Activated T-cell treated with anti-CD3 and anti-CD28 coated beads, Interleukin-2, amount 50 U/mL, for 4 hours (primary cell): ENCODE results near the gene MTA2. TPM values are rescaled to one million over a fixed set of nuclear protein-coding genes. Genes with fewer than 3 reads are reported as not detected.
"Not testable (repeated sequence)": the region's sequence is repeated elsewhere in the genome, so short reads cannot be mapped to it uniquely, and the experiment has no call there.

Source experiments
- ATAC-seq, 2 donors: fragments of 200-7000 bp; cut with Tn5 transposase; one replicate each; pipeline ENCODE4 v1.10.0; 2021
- DNase-seq: peaks from one replicate; pipeline ENCODE4 v3.0.0-alpha.2; 2020
- H3K27me3 Mint-ChIP-seq: one replicate; pipeline ENCODE4 v1.8.0; 2021; ENCODE audit warnings: low read depth, mixed read lengths
- H3K36me3 Mint-ChIP-seq: one replicate; pipeline ENCODE4 v1.8.0; 2022; ENCODE audit warnings: mixed read lengths; ENCODE audit not compliant: insufficient read depth
- H3K4me1 Mint-ChIP-seq: one replicate; pipeline ENCODE4 v1.8.0; 2021; ENCODE audit warnings: low read depth, mixed read lengths
- H3K4me3 Mint-ChIP-seq: one replicate; pipeline ENCODE4 v1.8.0; 2021; ENCODE audit warnings: mild to moderate bottlenecking, moderate library complexity, mixed read lengths
- H3K9me3 Mint-ChIP-seq: one replicate; pipeline ENCODE4 v1.8.0; 2021; ENCODE audit warnings: mixed read lengths
- total RNA-seq, 3 donors: library from RNA; stranded (reverse); gene quantifications; one replicate each; pipeline ENCODE4 v1.2.1, GENCODE V29; 2021

MTA2 gene
- total RNA-seq, 3 donors from 2014 or later, result 217 to 224 (median 220) TPM

DNA sequence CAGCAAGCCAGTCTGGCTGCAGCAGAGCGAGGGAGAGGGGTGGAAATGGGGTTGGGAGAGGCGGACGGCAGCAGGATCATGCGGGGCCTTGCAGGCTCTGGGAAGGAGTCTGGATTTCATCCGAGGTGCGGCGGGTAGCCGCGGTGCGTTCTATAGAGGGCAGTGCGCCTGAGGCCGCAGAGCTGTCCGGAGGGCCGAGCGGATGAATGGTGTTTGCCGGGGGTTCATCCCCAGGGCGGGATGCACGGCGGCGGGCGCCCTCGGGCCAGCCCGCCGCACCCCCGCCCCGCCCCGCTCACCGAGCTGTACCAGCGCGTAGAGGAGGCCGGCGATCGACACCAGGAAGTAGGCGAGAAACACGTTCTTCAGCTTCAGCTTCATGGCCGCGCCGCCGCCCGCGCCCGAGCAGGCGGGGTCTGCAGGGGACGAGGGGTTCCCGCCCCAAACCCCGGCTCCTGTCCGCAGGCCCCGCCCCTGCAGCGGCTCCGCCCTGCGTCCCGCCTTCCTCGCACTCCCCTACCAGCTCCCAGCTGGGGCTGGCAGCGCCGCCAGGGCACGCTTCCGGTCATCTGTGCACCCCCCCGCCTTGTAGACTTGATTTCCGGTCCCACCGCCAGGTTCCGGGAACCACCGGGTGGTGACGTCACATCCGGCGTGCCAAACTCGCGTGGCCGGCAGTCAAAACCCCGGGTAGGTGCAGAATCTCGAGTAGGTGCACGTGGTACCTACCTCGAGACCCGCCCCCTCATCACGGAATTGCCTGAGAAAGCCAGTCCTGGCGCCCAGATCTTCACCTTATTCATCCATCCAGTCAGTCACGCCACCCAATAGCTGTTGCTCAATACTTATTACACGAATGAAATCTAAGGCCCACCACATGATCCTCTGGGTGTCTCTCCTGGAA is 20.2 kb upstream of the MTA2 start, which contains the start of gene B3GAT3:
Gene B3GAT3 (minus strand): TSS at position 420 of the 904 bp plus-strand sequence. CDS start 39 bp downstream, at position 381.
- Mint-ChIP-seq H3K27me3 (no peaks in the 10 kb centered on the region), H3K9me3 (no peaks in the 10 kb centered on the region), H3K4me1 (peaks cover 25% of the 10 kb centered on the region), H3K36me3 (peaks cover 28% of the 10 kb centered on the region), H3K4me3 (peak within 1 kb of the TSS; percentile 96)
- peak; percentile 87 to 92 for ATAC-seq
- peak; percentile 98 for DNase-seq

DNA sequence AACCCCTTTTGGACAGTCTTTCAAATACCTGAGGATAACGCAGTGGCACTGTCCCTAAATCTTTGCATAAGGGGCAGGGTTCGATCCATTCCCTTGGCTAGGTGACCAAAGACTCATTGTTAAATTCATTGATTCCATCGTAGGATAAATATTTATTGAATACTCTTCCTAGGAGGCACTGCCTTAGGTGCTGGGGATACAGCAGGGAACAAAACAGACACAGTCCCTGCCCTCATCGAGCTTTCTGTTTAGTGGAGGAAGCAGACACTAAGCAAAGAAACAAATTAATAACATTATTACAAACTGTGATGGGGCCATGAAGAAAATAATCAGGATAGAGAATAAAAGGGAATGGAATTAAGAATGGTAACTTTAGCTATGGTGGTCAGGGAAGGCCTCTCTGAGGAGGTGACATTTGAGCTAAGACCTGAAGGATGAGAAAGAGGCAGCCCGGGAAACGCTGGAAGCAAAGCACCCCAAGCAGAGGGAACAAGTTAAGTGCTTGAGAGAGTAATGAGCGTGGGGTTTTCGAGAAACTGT is 19.4 kb upstream of the MTA2 start:
- H3K27me3 Mint-ChIP-seq, result no peaks in the 10 kb centered on the region
- peak overlapping the region; percentile 96 for H3K4me3 Mint-ChIP-seq
- peaks cover 25% of the 10 kb centered on the region for H3K4me1 Mint-ChIP-seq
- H3K9me3 Mint-ChIP-seq, result no peaks in the 10 kb centered on the region
- peaks cover 23% of the 10 kb centered on the region for H3K36me3 Mint-ChIP-seq
- no peak for DNase-seq
- ATAC-seq, result no peak

DNA sequence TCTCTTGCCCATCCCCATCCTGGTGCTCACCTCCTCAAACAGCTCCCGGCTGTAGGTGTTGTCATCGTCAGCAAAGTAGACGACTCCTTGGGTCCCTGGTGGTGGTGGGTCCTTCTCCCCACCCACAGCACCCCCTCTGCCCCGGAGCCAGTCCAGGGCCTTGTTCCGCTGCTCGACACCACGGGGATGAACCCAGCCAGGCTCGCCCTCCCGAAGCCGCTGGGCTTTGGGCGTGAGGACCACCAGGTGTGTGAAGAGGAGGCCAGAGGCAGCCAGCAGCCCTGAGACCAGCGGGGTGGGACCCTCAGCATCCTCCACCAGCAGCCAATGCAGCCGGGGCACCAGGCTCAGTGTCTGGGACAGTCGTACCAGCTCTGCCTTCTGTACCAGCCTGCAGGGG is 15.3 kb upstream of the MTA2 start:
- not testable (repeated sequence) for ATAC-seq, H3K9me3 Mint-ChIP-seq, H3K4me3 Mint-ChIP-seq, DNase-seq, H3K27me3 Mint-ChIP-seq
- Mint-ChIP-seq H3K4me1 (peaks cover 38% of the 10 kb centered on the region), H3K36me3 (peaks cover 18% of the 10 kb centered on the region)

DNA sequence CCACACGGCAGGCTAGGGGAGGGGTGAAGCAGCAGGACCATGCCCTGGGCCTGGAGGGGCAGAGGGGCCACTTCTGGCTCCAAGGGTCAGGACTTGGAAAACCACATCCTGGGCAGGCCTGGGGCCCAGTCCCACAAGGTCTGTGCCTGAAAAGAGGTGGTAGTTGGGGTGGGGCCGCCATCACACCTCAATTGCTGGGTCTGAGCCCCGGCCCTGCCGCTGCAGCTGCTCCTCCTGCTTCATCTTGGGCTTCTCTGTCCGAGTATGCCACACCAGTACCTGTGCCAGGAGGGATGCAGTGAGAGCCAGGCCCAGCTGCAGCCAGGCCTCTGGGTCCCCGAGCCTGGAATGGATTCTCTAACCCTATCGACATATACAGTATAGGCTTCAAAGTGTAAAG is 13.9 kb upstream of the MTA2 start:
- Mint-ChIP-seq H3K27me3 (no peaks in the 10 kb centered on the region), H3K4me1 (peaks cover 41% of the 10 kb centered on the region), H3K4me3 (no peak overlapping the region), H3K9me3 (no peaks in the 10 kb centered on the region), H3K36me3 (peaks cover 13% of the 10 kb centered on the region)
- no peak for DNase-seq
- ATAC-seq, result no peak

DNA sequence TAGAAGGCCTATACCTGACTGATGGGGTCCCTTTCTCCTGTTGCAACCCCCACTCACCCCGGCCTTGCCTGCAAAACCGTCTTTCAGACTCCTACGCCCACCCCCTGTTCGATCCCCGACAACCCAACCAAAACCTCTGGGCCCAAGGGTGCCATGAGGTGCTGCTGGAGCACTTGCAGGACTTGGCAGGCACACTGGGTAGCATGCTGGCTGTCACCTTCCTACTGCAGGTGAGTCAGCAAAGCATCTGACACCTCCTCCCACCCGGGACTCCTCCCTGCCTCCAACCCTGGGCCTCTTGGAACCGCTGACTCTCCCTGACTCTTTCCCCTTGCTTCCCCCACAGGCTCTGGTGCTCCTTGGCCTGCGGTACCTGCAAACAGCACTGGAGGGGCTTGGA is 12.6 kb upstream of the MTA2 start:
- DNase-seq (peak; percentile 28), ATAC-seq (peak; percentile 16 to 32)
- H3K27me3 Mint-ChIP-seq, result no peaks in the 10 kb centered on the region
- peaks cover 39% of the 10 kb centered on the region for H3K4me1 Mint-ChIP-seq
- H3K36me3 Mint-ChIP-seq, result peaks cover 12% of the 10 kb centered on the region
- peak overlapping the region; percentile 40 for H3K4me3 Mint-ChIP-seq
- no peaks in the 10 kb centered on the region for H3K9me3 Mint-ChIP-seq

DNA sequence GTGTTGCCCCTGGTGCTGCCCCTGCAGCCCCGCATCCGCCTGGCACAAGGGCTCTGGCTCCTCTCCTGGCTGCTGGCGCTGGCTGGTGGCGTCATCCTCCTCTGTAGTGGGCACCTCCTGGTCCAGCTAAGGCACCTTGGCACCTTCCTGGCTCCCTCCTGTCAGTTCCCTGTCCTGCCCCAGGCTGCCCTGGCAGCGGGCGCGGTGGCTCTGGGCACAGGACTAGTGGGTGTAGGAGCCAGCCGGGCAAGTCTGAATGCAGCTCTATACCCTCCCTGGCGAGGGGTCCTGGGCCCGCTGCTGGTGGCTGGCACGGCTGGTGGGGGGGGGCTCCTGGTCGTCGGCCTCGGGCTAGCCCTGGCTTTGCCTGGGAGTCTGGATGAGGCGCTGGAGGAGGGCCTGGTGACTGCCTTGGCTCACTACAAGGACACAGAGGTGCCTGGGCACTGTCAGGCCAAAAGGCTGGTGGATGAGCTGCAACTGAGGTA is 11.7 kb upstream of the MTA2 start:
- Mint-ChIP-seq H3K4me1 (peaks cover 42% of the 10 kb centered on the region), H3K9me3 (no peaks in the 10 kb centered on the region), H3K36me3 (peaks cover 8% of the 10 kb centered on the region), H3K4me3 (peak overlapping the region; percentile 65), H3K27me3 (no peaks in the 10 kb centered on the region)
- DNase-seq (no peak), ATAC-seq (no peak)

DNA sequence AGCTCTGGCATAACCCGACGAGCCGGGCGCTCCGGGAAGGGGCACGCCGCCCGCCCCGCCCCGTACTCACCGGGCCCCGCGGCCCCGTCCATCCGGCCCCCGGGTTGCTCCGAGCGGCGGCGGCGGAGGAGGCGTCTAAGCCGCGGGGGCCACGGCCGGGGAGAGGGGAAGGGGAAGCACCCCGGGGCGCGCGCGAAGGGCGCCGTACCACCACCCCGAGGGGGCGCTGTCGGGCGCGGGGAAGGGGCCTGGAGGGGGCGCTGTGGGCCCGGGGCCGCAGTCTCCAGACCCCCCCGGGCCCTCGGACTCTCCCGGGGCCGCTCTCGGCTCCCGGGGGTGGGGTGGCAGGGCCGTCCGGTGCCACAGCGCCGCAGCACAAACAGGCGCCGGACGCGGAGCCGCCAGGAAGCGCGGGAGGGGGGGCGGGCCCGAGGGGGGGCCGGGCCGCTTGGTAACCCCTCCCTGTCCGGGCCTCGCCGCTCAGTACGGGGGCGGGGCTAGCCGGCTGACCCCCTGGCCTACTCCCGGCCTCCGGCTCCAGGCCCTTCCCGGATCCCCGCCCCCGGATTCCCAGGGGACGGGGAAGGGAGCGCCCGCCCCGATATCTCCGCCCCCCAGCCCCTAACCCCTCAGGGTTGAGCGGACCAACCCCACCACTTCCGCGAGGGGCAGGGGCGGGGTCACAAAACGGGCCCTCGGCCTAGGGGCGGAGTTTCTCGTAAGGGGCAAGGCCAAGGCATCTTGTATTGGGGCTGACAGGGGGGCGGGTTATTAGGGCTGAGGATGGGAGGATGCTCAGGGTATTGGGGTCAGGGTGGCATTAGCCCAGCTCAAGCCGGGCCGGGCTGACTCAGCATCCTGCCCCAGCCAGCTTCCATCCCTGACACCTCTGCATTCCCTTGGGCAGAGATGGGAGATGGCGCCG is 11.0 kb upstream of the MTA2 start, which contains the start of the genes EML3 and ROM1:
Gene EML3 (minus strand): TSS at position 410 of the 925 bp plus-strand sequence. CDS start 318 bp downstream, at position 92.
Gene ROM1 (plus strand): TSS at position 892 of the 925 bp plus-strand sequence. CDS start 25 bp downstream, at position 917.
- peak; percentile 73 to 75 for ATAC-seq
- H3K4me1 Mint-ChIP-seq, result peaks cover 46% of the 10 kb centered on the region
- no peaks in the 10 kb centered on the region for H3K27me3 Mint-ChIP-seq
- peaks cover 13% of the 10 kb centered on the region for H3K36me3 Mint-ChIP-seq
- DNase-seq, result peak; percentile 88
- H3K4me3 Mint-ChIP-seq, result peak within 1 kb of the TSS; percentile 96
- H3K9me3 Mint-ChIP-seq, result no peaks in the 10 kb centered on the region

DNA sequence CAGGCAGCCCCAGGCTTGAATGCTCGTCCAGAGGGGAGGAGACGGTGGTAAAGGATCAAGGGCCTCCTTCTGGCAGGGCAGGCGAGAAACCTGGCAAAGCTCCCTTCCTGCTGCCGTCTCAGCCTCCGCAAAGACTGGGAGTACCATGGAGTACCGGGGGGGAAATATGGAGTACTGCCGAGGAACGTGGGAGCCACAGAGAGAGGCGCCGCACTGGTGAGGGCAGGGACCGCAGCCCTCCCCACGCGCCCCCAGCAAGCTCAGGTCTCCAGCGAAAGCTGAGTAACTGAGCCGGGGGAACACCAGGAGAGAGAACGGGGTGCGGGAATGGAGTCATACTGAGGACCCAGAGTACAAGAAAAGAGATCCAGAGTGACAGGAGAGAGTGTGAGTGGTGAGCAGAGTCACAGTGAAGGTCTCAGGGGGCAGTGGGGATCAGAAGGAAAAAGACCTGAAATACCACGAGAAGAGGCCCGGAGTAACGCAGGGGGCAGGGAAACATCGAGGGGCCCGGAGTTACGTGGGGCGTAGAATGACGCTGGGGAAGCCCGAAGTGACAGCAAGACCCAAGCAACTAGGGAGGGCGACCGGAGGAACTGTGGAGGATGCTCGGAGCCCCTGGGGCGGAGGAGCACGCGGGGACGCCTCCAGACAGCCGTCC is 10.2 kb upstream of the MTA2 start:
- H3K36me3 Mint-ChIP-seq, result peaks cover 13% of the 10 kb centered on the region
- peaks cover 48% of the 10 kb centered on the region for H3K4me1 Mint-ChIP-seq
- DNase-seq (peak; percentile 46), ATAC-seq (peak; percentile 53 to 56)
- H3K9me3 Mint-ChIP-seq, result no peaks in the 10 kb centered on the region
- H3K27me3 Mint-ChIP-seq, result no peaks in the 10 kb centered on the region
- peak overlapping the region; percentile 96 for H3K4me3 Mint-ChIP-seq

DNA sequence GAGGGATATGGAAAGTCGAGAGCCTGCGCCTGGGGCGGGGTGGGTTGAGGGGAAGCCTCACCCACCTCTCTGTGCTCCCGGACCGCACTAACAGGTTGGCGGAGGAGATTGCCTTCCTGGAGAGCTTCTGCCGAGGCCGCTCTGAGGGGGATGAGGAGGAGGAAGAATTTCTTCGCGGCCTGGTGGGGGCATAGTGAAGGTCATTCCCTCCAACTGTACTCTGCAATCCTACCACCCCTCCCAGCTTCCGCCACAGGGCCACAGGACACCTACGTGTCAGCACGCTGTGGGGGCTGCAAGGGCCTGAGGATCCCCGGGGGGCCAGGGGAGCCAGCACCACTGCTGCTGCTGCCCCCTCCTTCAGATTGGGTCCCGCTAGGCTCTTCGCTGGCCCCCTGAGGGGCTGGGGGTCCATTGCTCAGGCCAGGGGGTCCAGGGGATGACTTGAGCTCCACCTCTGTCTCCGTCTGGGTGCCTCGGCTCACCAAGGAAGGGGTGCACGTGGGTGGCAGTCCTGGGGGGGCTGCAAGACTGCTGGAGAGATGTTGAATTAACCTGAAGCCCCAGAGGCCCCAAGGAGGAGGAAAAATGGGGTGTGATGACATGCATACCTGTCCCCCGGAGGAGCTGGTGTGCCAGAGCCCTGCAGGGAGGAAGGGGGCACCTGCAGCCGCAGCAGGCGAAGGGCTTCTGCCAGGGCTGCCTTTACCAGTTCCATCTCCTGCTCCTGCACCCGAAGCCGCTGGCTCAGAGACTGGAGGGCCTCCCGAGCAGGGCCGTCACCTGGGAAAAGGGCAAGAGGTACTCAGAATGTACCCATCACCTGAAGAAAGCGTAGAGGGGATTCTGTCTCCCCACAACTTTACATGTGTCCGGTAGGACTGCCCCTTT is 9.4 kb upstream of the MTA2 start:
- Mint-ChIP-seq H3K4me3 (peak overlapping the region; percentile 96), H3K27me3 (no peaks in the 10 kb centered on the region), H3K36me3 (peaks cover 15% of the 10 kb centered on the region), H3K9me3 (no peaks in the 10 kb centered on the region), H3K4me1 (peaks cover 49% of the 10 kb centered on the region)
- ATAC-seq, result no peak
- DNase-seq, result no peak

DNA sequence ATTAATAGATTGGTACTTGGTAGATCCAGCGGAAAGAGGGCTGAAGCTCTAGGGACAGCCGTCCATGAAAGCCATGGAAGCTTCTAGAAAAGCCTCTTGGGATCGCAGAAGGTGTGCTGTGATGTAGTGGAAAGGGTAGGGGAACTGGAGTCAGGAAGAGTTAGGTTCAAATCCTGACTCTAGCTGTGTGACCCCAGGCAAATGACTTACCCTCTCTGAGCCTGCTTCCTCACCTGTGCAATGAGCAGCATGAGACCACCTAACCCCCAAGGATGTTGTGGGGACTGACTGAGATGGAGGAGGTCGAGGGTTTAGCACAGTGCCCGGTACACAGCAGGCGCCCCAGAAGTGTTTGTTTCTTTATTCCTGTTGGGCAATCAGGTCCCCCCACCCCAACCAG is 8.7 kb upstream of the MTA2 start:
- H3K36me3 Mint-ChIP-seq, result peaks cover 16% of the 10 kb centered on the region
- H3K4me3 Mint-ChIP-seq, result peak overlapping the region; percentile 96
- DNase-seq (no peak), ATAC-seq (no peak)
- H3K9me3 Mint-ChIP-seq, result no peaks in the 10 kb centered on the region
- peaks cover 49% of the 10 kb centered on the region for H3K4me1 Mint-ChIP-seq
- no peaks in the 10 kb centered on the region for H3K27me3 Mint-ChIP-seq

DNA sequence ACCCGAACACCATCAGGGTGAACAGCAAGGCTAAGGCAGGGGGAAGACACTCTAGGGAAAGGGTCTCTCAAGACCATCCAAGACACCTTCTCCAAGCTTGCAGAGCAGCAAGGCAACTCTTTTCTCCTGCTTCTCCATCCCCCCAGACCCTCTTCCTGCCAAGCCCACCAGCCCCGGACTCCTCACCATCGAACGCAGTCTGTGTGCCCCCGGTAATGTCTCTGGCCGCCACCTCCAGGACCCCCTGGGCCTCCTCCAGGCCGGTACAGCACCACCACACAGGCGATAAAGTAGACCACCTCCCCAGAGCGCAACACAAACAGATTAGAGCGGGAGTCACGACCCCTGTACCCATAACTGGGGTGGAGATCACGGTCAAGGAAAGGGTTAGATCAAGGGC is 7.1 kb upstream of the MTA2 start:
- Mint-ChIP-seq H3K36me3 (peaks cover 19% of the 10 kb centered on the region), H3K4me3 (no peak overlapping the region), H3K9me3 (no peaks in the 10 kb centered on the region), H3K4me1 (peaks cover 39% of the 10 kb centered on the region), H3K27me3 (no peaks in the 10 kb centered on the region)
- DNase-seq (no peak), ATAC-seq (no peak)

DNA sequence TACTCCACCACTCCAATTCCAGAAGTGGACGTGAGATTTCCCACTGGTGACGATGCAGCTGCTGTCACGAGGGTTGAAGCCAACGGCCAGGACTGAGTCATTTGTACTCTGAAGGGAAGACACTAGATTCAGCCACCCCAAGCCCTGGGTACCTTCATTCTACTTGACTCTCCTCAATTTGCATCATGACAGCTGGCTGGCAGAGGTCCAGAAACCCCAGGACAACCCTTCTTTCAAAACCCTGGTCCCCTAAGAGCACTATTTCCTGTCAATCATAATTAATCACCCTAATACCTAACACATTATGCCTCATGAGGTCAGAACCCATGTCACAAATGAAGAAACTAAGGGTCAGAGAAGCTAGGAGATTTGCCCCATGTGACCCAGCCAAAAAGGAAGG is 6.0 kb upstream of the MTA2 start:
- Mint-ChIP-seq H3K36me3 (peaks cover 25% of the 10 kb centered on the region), H3K9me3 (no peaks in the 10 kb centered on the region), H3K4me1 (peaks cover 45% of the 10 kb centered on the region), H3K4me3 (no peak overlapping the region), H3K27me3 (no peaks in the 10 kb centered on the region)
- ATAC-seq (no peak), DNase-seq (no peak)

DNA sequence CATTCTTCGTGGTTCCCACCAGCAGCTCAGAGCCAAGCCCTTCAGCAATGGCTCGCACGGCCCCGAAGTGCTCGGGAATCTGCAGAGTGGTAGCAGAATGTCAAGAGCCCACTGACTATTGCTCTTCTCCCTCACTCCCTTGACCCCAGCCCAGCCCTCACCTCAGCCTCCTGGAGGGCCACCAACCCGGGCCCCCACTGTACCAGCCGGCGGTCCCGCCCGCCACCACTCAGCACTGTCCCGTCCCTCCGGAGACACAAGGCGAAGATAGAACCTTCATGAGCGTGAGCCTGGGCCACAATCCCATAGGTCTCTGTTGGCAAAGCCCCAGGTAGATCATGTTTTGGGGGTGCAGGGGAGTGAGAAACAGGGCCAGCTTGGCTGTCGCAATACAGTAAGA is 4.2 kb upstream of the MTA2 start:
- Mint-ChIP-seq H3K4me3 (no peak overlapping the region), H3K9me3 (no peaks in the 10 kb centered on the region), H3K27me3 (no peaks in the 10 kb centered on the region), H3K4me1 (peaks cover 39% of the 10 kb centered on the region), H3K36me3 (peaks cover 29% of the 10 kb centered on the region)
- no peak for DNase-seq
- no peak for ATAC-seq
